ENCODE results near the gene FBXO47.

DNA sequence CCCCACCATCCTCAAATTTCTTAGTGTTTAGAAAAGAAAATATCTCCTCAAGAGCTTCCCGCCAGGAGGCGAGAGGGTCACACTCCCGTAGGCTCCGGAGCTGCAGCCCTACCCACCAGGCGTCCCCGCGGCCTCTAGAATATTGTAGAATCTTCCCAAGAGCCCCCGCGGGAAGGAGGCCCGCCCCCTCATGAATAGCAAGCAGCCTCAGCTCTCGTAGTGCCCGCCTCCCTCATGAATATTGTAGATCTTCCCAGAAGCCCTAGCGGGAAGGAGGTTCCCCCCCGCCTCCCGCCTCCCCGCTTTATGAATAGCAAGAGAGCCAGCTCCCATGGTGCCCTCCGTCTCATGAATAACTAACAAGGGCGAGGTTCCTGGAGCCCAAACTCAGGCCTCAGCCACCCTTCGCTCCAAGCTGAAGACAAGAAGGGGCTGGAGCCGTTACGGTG, at the start of gene FBXO47:
- TF ChIP-seq CTCF (conservative IDR thresholded peaks at IDR 0.05; ENCODE audit: low read depth, low read length) (no peak), EZH2 (IDR thresholded peaks at IDR 0.05; ENCODE audit: borderline replicate concordance, low read depth, low read length, poor library complexity, severe bottlenecking) (no peak)

Data from A673 (cell line).